BJ (cell line): ENCODE data around the gene TRMT61B. TPM values are rescaled to one million over a fixed set of nuclear protein-coding genes. Genes with fewer than 3 reads are reported as not detected.

Source experiments
- CTCF ChIA-PET: fragments of 350-600 bp; formaldehyde crosslinking; extraction: SDS; loops from one replicate; lab custom pipeline; 2021; ENCODE audit warnings: antibody characterized with exemption, inconsistent platforms; lab: Yijun Ruan, JAX
- POLR2A ChIA-PET: fragments of 300-600 bp; sonication (Branson Sonifier 250); formaldehyde crosslinking; extraction: SDS; loops from one replicate; lab custom pipeline; 2021; ENCODE audit warnings: antibody characterized with exemption; lab: Charles Lee
- DNase-seq: peaks from one replicate; pipeline ENCODE4 v3.0.0-alpha.2; 2011; ENCODE audit warnings: low read depth
- H3K27me3 ChIP-seq: 2 replicates; pipeline ENCODE4 v1.6.0; 2011; ENCODE audit warnings: low read length; ENCODE audit not compliant: control insufficient read depth, insufficient read depth
- H3K36me3 ChIP-seq: 2 replicates; pipeline ENCODE4 v1.5.1; 2011; ENCODE audit warnings: low read length; ENCODE audit not compliant: control insufficient read depth, insufficient read depth
- H3K4me3 ChIP-seq: 2 replicates; pipeline ENCODE4 v1.5.1; 2011; ENCODE audit warnings: low read depth, mild to moderate bottlenecking, control low read depth, low read length
- CTCF ChIP-seq: IDR thresholded peaks from 2 replicates; pipeline ENCODE4 v1.5.1; 2011; ENCODE audit warnings: low read depth, mild to moderate bottlenecking, control low read depth, inconsistent platforms, low read length, moderate library complexity; ENCODE audit not compliant: insufficient read depth
- polyA plus RNA-seq: library from polyadenylated mRNA; depleted of rRNA; stranded (reverse); fragments of >200 nt; gene quantifications from 2 replicates; pipeline ENCODE4 v1.2.3, GENCODE V29; 2011

The TRMT61B gene
- polyA plus RNA-seq, 1 experiment: 8.0 TPM

DNA sequence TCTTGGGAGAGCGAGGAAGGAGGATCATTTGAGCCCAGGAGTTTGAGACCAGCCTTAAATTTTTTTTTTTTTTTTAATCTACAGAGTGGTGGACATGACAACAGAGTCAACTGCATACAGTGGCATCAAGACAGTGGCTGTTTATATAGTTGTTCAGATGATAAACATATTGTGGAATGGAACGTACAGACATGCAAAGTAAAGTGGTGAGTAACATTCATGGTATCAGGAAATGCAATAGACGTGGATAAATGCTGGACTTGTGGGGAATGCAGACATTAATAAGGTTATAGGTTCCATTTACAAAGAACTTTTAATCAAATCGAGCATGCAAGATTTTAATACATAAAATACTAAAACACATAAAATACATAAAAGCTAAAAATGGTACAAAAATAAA, 36.3 kb upstream of the TRMT61B start:
- peaks cover 20% of the 10 kb centered on the region for H3K36me3 ChIP-seq
- no peaks in the 10 kb centered on the region for H3K27me3 ChIP-seq
- DNase-seq: no peak
- ChIA-PET POLR2A (no interaction called here), CTCF (no interaction called here)
- no peak for TF ChIP-seq CTCF
- H3K4me3 ChIP-seq: no peak overlapping the region

DNA sequence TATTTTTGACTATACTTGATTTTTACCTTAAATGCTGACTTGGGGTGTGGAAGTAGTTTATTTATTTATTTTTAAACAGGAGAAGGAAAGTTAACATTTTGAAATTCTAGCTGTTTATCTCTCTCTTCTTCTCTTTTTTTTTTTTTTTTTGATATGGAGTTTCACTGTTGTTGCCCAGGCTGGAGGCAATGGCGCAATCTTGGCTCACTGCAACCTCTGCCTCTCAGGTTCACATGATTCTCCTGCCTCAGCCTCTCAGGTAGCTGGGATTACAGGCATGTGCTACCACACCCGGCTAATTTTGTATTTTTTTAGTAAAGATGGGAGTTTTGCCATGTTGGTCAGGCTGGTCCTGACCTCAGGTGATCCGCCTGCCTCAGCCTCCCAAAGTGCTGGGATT, 35.4 kb upstream of the TRMT61B start:
- no peak overlapping the region for H3K4me3 ChIP-seq
- TF ChIP-seq CTCF: no peak
- POLR2A ChIA-PET: no interaction called here
- peaks cover 20% of the 10 kb centered on the region for H3K36me3 ChIP-seq
- H3K27me3 ChIP-seq: no peaks in the 10 kb centered on the region
- CTCF ChIA-PET: interaction anchor here (0.7 kb wide), 1 partner anchor 11 kb away, joined by 3 read pairs; the partner anchor contains the start of gene WDR43
- DNase-seq: no peak

DNA sequence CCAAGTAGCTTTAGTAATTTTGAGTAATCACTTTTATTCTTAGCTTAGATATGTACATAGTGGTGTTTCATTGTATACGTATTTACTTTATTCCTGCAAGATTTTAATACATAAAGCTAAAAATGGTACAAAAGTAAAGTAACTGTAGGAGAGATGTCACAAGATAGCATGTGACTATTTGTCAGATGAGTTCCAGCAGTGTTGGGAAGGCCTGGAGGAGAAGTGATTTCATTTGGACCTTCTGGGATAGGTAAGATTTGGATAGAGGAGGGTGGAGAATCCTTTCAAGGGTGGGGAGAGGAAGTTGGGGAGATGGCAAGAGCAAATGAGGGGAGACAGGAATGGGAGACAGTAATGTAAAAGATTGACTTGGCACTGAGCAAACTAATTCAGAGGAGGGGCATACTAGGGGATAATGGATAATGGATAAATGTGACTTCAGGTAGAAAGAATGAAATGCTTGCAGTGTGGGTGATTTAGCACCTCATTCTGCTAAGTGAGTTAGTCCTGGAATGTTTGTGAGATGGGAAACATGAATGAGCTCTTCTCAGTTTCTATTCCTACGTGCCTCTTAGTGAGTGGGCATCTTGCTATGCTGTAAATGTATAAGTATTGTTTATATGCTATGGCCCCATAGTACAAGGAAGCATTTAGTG, 34.8 kb upstream of the TRMT61B start:
- CTCF ChIA-PET: no interaction called here
- no peak for DNase-seq

GRCh38 chr2:28904295-28904694, 34.2 kb upstream of the TRMT61B start:
- CTCF ChIA-PET: interaction anchor here (0.8 kb wide), 1 partner anchor 43 kb away, joined by 3 read pairs; no protein-coding TSS in a partner anchor
- no peak for TF ChIP-seq CTCF
- H3K27me3 ChIP-seq: no peaks in the 10 kb centered on the region
- H3K36me3 ChIP-seq: peaks cover 15% of the 10 kb centered on the region
- no peak for DNase-seq
- no peak overlapping the region for H3K4me3 ChIP-seq
- POLR2A ChIA-PET: no interaction called here

More for the DNA sequence above, 34.8 kb upstream of the TRMT61B start:
- TF ChIP-seq CTCF: no peak
- no peak overlapping the region for H3K4me3 ChIP-seq
- POLR2A ChIA-PET: no interaction called here
- no peaks in the 10 kb centered on the region for H3K27me3 ChIP-seq
- peaks cover 20% of the 10 kb centered on the region for H3K36me3 ChIP-seq

DNA sequence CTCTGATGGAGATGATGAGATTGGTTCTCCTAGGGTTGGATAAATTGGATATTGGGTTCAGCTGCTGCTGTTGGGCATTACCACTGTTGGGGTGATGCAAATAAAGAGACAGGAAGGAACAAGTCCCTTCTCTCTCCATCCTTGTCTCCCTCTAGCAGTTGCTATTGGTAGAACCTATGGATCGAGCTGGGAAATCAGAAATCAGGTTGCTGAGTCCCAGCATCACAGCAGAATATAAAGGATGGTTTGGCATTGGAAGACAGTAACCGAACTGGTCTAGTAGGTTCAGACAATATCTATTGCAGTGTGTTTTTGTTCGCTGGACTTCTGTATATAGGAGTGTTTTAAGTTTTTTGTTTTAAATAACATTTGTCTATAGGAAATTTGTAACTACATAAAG, 32.5 kb upstream of the TRMT61B start:
- H3K27me3 ChIP-seq: no peaks in the 10 kb centered on the region
- CTCF ChIA-PET: interaction anchor here (1.0 kb wide), 1 partner anchor 336 kb away, joined by 3 read pairs; no protein-coding TSS in a partner anchor
- DNase-seq: no peak
- H3K36me3 ChIP-seq: peaks cover 9% of the 10 kb centered on the region
- TF ChIP-seq CTCF: no peak
- POLR2A ChIA-PET: no interaction called here
- no peak overlapping the region for H3K4me3 ChIP-seq
